NCI-H446 treated with DMSO at 0.1 percent for 48 hours (cell line): Measurements from ENCODE around the gene KCND3.
"Not testable (repeated sequence)": the region's sequence is repeated elsewhere in the genome, so short reads cannot be mapped to it uniquely, and the experiment has no call there.

Experiments
- DNase-seq: peaks from one replicate; lab custom pipeline; 2025; lab: John Stamatoyannopoulos, UW

The KCND3 gene

GRCh38 chr1:111743679-111744101 lies 245.8 kb downstream of the KCND3 start:
- DNase-seq: no peak

DNA sequence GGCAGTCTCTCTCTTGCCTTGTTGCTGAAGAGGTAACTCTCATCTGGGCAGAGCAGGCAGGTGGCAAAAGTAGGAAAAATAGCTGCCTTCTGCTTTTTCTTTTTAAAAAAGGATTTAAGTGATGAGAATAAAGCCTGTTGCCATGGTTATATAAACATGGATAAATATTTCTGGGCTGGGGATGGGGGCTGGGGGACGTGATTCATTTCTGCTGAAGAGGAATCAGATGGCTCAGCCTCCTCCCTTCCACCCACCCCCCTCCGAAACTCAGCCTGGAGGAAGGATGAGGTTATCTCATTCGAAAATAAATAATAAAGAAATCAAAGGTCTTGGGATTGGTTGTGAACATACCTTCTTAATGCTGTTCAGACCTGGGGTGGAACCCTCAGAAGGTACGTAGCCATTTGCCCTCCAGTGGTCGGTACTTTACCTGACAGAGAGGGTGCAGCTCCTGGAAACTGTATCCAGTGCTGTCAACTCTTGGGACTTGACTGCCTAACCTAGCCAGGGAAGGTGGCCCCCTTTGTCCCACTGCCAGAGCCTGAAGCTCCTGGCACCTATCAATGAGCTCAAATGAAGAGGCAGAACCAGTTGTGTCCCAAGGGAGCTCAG lies 246.4 kb downstream of the KCND3 start:
- DNase-seq: no peak

DNA sequence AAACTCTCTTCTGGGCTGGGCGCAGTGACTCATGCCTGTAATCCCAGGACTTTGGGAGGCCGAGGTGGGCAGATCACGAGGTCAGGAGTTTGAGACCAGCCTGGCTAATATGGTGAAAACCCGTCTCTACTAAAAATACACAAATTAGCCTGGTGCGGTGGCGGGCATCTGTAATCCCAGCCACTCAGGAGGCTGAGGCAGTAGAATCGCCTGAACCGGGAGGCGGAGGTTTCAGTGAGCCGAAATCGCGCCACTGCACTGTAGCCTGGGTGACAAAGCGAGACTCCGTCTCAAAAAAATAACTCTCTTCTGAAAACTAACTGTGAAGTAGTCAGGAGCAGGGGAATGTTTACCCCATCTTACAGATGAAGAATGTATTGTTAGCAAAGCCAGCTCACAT lies 247.2 kb downstream of the KCND3 start:
- DNase-seq: not testable (repeated sequence)

DNA sequence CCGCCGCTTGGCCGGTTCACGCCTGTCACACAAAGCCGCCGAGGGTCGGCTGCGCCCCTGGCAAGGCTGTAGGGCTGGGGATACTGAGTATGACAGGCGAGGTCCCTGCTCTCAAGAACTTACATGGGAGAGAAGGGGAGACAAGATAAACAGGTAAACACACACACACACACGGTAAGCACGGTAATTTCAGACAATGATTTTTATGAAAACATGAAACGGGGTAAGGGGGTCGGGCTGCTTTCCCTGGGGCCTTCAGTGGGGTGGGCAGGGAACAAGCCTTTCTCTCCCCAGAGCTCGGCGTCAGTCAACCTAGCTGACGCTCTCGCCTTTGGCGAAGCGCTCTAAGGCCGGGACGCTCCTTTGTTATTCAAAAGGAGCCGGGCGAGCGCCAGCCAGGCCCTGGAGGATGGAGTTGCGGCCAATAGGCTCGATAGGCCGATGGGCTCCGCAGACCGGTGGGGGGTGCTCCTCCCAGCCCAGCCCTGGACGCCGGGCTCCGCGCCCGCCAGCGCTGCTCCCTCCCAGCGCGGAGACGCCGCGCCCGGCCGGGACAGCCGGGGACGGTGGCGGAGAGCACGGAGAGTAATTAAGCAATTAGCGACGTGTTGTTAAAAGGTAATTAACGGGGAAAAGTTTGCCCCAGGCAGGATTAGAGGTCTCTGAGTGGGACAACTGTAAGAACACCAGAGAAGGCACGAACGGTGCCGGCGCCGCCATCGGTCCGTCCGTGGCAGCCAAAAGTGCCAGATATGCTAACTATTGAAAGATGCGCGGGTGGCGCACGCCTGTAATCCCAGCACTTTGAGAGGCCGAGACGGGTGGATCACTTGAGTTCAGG lies 249.3 kb downstream of the KCND3 start:
- no peak for DNase-seq

DNA sequence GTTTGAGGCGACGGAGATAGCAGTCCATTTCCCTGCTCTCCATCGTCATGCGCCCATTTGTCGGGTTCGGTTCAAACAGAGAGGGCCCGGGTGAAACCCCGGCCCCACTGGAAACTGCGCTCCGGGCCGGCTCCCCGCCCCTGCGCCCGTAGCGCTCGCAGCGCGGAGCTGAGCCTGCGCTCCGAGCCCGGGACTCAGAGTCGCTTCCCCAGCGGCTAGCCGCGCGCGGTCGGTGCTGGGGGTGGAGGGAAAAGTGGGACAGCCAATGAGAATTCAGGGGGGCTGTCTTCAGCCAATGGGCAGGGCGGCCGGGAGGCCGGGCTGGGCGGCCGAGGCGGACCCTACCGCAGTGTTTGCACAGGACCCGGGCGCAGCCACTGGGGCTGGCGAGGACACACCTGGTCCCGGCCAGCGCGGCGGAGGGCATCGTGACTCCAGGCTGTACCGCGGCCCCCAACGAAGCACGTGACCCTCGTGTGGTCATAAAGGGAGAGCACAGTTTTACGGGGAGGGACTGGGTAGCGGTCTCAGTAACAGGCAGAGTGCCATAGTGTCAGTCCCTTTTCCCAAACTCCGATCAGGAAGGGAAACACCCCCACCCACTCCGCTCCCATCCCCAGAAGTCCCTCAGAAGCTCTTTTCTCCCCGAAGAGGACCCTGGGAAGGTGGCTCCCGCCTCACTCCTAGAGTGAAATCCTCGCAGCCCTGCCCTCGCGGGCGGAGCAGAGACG lies 250.1 kb downstream of the KCND3 start, which contains the start of gene INKA2:
TSS of gene INKA2 (minus strand) at position 202 of the 731 bp plus-strand sequence. CDS start at position 49, 153 bp downstream.
- DNase-seq: peak; percentile 77

- peak; percentile 86 for DNase-seq
Observed at GRCh38 chr1:111738436-111739193, 250.9 kb downstream of the KCND3 start.

DNA sequence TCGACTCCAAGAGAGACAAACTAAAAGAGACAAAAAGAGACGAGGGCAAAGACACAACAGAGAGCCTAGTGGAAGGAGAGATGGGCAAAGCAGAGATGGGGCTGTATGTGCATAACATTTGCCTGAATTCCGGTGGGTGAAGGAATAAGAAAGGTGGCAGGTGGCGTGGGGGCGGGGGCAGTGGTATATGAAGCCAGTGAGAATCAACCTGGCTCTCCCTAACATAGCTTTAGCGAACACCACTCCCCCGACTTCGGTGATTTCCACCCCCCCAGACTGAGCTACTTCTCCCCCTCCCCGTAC lies 251.4 kb downstream of the KCND3 start:
- DNase-seq: no peak

GRCh38 chr1:111737216-111738132 lies 252.0 kb downstream of the KCND3 start:
- peak; percentile 37 for DNase-seq

DNA sequence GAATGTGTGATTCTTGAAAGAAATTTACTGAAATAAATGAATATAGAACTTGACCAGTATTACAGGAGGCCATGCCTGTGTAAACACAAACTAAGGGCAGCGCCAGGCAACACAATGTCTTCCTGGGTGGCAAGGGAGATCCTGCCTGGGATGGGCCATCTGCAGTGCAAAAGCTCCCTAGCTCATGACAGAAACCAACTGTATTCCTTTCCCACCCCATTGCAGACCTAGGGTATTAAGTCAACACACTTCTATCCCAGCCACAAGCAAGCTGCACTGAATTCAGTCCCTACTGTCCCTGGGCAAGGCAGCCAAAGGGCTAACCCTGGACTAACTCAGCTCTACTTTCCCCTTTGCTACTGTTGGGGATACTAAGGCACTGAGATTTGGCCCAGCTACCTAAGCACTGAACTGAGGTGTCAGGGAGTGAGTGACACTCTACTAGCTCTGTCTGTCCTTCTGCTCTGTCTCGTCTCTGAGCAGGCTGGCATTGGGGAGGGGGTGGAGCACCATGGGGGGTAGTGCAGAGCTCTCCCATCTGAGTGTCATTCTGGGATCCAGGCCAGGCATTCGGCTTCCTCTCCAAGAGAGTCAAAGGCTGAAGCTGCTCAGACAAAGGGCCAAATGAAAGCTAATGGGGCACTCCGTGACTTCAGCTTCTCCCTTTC lies 252.8 kb downstream of the KCND3 start:
- DNase-seq: peak; percentile 92

DNA sequence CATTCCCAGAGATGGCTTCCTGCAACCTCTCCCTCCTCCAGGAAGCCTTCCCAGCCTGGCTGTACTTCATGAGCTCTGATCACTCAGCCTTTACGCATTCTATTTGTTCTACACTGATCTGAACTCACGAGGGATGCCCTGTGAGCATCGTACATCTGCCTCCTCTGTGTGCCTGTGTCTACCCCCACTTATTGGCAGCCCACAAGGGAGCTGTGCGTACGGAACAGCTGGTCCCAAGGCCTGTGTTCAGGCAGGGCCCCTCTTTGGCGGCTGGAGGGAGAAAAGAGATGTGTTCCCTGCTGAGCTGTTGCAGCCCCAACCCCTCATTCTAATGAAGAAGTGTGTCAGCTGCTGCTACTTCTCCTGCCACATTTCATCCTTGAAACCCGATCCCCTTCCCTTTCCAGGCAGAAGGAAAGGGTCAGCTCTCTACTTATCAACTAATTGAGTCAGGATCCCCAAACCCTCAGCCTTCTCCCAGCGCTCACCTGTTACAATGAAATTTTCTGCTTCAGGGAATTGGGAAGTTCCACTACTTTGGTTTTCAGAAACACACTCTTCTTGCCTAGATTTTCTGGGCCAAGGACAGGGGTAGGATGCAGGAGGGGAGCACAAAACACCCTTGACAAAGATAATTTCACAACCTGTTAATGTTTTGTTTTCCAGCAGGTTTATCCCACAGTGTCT lies 253.5 kb downstream of the KCND3 start:
- peak; percentile 95 for DNase-seq

DNA sequence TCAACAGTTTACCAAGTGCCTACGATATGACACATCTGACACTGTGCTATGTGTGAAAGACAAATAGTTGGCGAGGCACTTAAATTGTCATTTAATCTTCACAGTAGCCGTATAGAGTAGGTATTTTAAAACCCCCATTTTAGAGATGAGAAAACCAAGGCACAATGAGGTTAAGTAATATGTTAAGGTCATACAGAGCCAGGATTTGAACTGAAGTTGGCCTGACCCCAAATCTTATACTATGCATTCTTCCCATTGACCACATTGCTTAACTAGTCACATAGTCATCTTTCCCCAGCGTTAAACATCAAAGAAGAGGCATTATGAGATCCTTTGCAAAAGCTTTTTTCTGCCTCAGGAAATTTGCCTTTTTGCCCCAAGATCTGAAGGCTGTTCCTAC lies 254.1 kb downstream of the KCND3 start:
- DNase-seq: no peak

DNA sequence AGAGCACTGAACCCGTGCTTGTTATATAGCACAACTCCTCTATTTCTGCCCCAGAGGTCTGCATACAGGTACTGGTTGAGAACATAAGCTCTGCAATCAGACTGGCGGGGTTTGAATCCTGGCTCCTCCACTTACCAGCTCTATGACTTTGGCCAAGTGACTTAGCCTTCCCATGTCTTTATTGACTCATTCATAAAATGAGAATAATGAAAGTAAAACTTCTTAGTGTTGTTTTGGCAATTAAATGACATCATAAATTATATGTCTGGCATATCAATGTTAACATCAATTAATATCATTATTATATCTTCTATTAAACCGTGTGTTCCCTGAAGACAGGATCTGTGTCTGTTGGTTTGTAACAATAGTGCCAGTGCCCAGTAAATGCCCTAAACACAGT lies 254.6 kb downstream of the KCND3 start:
- DNase-seq: no peak

DNA sequence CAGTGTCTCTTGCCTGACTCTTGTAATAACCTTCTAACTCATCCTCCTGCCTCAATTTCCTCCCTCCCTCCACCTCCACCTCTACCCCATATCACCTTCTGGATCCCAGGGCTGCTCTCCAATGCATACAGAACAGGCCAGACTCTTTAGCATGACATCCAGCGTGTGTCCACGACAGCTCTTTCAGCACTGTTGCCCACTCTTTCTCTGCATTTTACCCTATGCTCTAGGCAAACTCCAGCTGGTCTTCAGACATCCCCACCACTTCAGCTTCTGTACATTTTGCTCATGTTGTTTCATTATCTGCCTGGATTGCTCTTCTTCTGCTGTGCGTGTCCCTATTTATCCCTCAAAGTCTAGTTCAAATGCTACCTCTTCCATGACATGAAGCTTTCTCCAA lies 255.0 kb downstream of the KCND3 start:
- no peak for DNase-seq

- no peak for DNase-seq
Observed at GRCh38 chr1:111733992-111734341, 255.5 kb downstream of the KCND3 start.

GRCh38 chr1:111733183-111733991 lies 256.1 kb downstream of the KCND3 start:
- peak; percentile 82 for DNase-seq

- DNase-seq: no peak
Observed at GRCh38 chr1:111732718-111733117, 256.8 kb downstream of the KCND3 start.

DNA sequence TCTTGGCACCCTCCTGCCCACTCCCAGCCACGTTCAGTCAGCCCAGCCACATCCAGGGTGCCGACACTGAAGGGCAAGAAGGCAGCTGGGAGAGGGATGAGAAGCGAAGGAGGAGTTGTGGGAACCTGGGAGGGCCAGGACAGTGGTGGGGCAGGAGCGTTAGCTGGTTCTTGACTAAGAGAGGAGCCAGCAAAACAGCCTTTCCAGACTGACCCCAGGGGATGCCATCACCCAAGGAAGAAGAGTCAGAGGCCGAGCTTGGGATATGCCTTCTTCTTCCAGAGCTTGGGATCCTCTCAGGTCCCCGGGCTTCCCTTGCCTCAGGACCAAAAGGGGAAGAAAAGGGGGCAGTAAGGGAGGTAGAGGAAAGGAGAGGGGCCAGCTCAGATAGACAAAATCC lies 257.5 kb downstream of the KCND3 start:
- no peak for DNase-seq

- no peak for DNase-seq
Observed at GRCh38 chr1:111730706-111731105, 258.8 kb downstream of the KCND3 start.
